ENCODE data around the gene ING2.
"Not testable (repeated sequence)": the region's sequence is repeated elsewhere in the genome, so short reads cannot be mapped to it uniquely, and the experiment has no call there.

ING2 gene, protein sequence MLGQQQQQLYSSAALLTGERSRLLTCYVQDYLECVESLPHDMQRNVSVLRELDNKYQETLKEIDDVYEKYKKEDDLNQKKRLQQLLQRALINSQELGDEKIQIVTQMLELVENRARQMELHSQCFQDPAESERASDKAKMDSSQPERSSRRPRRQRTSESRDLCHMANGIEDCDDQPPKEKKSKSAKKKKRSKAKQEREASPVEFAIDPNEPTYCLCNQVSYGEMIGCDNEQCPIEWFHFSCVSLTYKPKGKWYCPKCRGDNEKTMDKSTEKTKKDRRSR

DNA sequence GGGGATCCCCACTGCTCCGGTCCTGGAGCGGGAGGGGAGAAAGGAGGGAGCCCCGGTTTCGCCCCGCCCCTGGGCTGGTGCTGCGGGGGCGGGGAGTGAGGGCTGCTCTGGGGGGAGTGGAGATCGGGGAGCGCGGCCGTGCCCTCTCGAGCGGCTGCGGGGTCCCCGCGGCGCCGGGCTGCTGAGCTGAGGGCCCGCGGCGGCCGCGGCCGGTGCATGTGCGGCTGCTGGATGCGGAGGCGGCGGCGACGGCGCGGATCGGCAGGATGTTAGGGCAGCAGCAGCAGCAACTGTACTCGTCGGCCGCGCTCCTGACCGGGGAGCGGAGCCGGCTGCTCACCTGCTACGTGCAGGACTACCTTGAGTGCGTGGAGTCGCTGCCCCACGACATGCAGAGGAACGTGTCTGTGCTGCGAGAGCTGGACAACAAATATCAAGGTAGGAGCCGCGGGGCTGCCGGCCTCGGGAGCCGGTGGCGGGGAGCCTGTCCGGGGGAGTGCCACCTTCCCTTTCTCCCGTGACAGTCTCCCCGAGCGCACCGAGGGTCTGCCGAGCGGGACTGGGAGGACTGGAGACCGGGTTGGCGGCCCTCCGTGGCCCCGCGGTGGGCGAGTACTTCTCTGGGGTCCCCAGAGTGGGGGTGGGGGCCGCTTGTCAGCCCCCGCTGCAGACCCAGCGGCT, at the start of gene ING2:
Gene ING2 (plus strand): TSS at position 129 of the 681 bp plus-strand sequence. CDS start 138 bp downstream, at position 267.
- DNase-seq = peak; percentile 42 to 84 (median 82)

DNA sequence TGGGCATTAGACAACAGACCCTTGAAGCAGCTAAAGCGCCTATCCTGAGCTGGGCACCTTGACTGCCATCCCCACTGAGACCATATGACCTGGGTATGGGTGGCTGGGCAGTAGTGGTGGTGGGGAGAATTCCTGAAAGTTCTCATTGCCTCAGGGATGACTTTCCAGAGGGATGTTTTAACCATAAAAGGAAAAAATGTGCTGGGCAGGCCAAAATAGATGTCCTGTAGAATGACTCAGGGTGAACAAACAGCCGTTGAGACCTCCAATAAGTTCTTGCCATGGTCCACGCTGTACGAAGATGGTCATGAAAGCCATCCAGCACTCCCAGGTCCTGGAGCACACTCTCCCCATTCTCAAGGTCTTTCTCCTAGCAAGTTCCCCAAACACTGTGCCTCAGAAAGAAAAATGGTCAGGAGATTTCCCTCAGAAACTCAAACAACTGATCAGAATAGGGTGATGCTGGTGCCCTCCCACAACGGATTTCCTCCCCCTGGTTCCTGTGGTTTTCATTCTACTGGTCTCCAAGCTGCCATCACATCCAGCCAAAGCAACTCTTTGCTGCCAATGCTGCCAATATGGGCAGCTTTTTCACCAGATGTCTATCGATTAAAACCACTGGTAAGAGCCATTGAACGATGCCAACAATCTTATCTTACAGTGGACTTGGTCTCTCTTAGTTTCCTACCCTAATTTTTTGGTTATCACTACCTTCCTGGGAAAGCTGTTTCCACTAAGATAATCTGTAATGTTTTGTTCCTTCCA, 49.2 kb upstream of the ING2 start:
- DNase-seq = no peak

DNA sequence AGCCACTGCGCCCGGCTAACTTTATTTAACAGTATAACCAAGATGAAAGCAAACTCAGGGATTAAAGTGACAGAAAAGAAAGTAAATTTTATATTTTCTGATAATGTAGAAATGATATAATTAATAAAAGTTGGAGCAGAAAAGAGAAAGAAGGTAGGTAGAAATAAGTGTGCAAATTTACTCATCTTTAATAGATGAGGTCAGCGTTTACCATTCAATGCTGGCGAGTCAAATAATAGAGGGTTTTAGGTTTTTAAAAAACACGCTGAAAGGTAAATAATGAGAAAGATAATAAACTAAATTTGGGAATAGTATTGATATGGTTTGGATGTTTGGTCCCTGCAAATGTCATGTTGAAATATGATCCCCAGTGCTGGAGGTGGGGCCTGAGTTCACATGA, 46.9 kb upstream of the ING2 start:
- no peak for DNase-seq

DNA sequence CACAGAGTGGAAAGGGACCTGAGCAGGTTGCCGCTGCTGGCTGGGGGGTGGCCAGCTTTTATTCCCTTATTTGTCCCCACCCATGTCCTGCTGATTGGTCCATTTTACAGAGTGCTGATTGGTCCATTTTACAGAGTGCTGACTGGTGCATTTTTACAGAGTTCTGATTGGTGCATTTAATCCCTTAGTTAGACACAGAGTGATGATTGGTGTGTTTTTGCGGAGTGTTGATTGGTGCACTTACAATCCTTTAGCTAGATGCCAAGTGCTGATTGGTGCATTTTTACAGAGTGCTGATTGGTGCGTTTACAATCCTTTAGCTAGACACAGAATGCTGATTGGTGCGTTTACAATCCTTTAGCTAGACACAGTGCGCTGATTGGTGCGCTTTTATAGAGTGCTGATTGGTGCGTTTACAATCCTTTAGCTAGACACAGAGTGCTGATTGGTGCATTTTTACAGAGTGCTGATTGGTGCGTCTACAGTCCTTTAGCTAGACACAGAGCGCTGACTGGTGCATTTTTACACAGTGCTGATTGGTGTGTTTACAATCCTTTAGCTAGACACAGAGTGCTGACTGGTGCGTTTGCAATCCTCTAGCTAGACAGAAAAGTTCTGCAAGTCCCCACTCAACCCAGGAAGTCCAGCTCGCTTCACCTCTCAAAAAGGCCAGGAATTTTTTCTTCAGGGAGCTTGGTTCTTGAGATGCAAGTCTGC, 40.8 kb upstream of the ING2 start:
- DNase-seq = not testable (repeated sequence)

DNA sequence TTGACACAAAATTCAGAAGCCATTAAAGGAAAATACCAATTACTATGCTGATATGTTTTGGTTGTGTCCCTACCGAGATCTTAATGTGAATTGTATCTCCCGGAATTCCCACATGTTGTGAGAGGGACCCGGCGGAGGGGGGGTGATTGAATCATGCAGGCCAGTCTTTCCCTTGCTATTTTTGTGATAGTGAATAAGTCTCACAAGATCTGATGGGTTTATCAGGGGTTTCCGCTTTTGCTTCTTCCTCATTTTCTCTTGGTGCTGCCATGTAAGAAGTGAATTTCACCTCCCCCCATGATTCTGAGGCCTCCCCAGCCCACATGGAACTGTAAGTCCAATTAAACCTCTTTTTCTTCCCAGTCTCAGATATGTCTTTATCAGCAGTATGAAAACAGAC, 39.0 kb upstream of the ING2 start:
- not testable (repeated sequence) for DNase-seq

DNA sequence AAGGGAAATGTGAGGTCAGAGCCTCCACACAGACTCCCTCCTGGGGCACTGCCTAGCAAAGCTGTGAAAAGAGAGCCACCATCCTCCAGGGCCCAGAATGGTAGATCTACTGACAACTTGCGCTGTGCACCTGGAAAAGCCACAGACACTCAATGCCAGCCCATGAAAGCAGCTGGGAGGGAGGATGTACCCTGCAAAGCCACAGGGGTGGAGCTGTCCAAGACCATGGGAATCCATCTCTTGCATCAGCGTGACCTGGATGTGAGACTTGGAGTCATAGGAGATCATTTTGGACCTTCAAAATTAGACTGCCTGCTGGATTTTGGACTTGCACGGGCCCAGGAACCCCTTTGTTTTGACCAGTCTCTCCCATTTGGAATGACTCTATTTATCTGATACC, 37.6 kb upstream of the ING2 start:
- no peak for DNase-seq

DNA sequence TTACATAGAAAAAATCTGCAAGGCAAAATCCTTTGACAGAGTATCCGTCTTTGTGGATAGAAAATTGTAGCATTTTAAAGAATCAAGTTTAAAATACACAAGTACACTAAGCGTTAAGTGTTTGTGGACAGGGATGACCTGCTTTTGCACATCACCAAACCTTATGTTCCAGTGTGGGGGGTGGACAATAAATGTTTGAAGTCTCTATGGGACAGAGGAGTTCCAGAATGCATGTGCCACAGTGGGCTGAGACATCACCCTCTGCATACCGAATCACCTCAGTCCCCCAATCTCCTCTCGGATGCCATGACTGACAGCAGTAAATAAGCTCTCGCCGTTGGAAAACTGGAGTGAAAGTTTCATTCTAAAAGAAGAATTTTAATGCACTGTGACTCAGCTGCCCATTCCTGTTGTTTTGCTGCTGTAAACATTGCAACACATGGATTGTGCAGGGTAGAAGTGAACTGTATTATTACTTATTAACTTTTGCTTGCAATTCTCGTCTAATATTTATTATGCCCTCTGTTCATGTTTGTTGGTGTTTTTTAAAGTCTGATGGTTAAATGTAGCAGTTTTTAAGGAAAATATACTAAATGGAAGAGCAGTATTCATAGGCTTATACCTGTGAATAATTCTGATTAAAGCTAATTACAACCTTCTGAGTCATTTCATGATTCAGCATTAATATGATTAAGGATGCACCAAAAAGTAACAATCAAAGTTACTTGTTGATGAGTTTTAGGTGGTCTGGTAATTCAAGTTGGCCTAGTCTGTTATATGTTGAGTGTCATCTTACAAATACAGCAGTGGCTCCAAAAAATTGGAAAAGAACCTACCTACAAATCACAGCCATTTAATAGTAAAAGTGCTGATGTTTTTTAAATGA, 36.4 kb upstream of the ING2 start:
- DNase-seq = no peak

DNA sequence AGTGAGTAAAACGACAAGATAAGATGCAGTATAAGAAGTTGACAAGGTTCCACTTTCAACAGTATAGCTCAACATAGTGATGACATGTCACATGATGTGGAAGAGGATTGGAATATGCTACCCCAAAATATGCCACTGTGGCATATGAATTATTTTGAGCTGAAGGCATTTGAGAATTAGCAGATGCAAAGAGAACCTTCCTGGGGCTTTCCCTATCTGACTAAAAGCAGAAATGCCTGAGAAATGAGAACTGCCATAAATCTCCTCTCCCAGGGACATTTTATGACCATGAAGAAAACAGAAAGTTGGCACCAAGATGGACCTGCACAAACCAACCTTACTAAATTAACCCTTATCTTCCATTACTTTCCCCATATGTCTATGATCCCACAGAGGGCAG, 35.6 kb upstream of the ING2 start:
- DNase-seq = no peak

DNA sequence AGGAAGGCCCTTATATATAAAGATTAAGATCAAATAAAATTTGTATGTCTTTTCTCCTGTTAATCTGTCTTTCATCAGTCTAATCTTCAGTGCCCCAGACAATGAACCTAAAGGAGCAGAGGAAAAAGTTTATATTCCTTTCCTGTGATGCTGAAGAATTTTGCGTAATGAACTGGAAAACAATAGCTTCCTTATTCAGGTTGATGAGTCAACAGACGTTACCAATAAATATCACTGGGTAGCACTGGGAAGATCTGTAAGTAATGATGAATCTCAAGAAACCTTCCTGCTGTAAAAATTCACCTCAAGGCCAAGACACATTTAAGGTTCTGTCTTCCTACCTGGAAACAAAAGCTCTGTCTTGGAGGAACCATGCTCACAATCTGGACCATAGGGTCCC, 34.9 kb upstream of the ING2 start:
- DNase-seq = no peak

DNA sequence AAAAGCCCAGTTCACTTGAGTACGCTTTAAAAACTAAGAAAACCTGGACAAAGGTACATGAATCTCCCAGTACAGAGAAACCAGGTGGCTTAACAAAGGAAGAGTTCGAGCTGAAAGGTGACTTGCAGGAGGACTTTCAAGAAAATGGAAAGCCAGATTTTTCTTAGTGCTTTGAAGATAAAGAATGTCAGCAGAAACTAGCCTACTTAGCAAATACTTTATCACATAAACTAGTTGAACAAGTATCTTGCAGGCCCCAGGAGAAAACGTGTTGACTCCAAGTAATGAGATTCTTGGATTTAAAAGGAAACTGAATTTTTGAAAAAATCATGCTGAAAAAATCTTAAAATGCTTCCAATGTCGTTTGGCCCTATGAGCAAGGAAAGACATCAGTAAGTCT, 34.0 kb upstream of the ING2 start:
- DNase-seq = no peak

DNA sequence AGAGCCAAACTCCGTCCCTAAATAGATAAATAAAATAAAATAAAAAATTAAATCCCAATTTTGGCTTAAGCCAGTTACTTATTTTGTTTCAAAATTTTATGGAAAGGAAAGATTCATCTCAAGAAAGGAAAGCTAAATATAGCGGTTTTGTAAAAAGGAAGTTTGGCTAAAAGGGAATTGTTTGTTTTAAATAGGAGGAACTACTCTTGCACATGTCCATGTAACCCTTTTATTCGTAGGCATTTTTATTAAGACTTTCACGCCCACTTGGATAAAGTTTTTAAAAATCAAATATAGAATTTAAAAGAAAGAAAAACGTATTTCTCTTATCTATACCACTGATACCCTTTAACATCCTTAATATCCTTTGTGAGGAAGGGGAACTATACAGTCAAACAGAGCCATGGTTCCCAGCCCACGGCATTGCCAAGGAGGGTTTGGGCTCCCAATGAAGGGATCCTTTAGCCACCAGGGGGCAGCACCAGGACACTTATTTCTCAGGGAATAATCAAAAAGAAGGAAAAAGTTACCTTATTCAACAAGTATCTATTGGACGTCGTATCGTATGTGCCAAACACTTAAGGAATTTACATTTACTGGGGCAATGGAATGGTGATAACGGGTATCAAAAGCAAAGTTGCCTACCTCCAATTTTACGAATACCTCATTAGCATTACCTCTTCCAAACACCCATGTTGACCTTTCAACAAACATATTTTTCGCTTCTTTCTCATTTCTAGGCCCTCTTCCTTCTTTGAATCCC, 32.7 kb upstream of the ING2 start:
- peak; percentile 60 to 79 (median 69) for DNase-seq

DNA sequence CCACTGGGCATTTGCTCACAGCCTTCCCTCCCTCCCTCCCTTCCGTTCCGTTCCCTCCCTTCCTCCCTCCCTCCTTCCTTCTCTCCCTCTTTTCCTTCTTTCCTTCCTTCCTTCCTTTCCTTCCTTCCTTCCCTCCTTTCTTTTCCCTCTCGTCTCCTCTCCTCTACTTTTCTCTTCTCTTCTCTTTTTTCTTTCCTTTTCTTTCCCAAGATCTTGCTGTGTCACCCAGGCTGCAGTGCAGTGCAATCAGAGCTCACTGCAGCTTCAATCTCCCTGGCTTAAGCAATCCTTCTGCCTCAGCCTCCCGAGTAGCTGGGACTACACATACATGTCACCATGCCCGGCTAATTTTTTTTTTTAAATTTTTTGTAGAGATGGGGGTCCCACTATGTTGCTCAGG, 26.7 kb upstream of the ING2 start:
- no peak for DNase-seq

DNA sequence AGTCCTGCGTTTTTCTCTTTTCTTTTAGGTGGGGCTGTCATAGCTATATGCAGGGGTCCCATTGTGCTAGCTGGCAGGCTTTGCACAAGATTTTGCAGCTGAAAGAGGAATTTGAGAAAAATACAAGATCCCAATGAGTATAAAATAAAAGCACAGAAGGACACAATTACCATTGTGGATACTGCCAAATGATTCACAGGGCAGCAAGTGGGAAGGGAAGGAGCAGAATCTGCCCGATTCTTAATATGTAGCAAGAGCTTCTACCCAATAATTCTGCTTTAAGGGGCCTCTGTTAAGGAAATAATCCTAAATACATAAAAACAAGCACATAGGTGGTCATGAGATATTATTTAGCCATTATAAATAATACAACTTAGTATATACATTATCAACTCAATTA, 25.9 kb upstream of the ING2 start:
- DNase-seq = no peak

DNA sequence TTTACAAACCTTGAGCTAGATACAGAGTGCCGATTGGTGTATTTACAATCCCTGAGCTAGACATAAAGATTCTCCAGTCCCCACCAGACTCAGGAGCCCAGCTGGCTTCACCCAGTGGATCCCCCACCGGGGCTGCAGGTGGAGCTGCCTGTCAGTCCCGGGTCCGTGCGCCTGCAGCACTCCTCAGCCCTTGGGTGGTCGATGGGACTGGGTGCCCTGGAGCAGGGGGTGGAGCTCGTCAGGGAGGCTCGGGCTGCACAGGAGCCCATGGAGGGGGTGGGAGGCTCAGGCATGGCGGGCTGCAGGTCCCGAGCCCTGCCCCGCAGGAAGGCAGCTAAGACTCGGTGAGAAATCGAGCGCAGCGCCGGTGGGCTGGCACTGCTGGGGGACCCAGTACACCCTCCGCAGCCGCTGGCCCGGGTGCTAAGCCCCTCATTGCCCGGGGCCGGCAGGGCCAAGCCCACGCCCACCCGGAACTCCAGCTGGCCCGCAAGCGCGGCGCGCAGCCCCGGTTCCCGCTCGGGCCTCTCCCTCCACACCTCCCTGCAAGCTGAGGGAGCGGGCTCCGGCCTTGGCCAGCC, 22.3 kb upstream of the ING2 start:
- DNase-seq = not testable (repeated sequence)

DNA sequence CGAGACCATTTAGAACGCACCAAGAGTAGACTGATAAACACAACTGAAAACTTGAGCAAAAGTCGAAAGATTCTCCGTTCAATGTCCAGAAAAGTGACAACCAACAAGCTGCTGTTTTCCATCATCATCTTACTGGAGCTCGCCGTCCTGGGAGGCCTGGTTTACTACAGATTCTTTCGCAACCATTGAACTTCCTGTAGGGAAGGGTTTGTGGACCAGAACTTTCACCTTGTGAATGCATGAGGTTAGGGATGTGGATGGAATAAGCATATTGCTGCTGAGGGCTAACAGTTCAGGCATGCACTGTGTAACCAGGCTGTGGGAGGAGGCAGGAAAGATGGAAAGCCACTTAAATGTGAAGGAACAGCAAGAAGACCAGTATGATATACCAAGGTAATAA, 20.9 kb upstream of the ING2 start:
- DNase-seq = no peak

DNA sequence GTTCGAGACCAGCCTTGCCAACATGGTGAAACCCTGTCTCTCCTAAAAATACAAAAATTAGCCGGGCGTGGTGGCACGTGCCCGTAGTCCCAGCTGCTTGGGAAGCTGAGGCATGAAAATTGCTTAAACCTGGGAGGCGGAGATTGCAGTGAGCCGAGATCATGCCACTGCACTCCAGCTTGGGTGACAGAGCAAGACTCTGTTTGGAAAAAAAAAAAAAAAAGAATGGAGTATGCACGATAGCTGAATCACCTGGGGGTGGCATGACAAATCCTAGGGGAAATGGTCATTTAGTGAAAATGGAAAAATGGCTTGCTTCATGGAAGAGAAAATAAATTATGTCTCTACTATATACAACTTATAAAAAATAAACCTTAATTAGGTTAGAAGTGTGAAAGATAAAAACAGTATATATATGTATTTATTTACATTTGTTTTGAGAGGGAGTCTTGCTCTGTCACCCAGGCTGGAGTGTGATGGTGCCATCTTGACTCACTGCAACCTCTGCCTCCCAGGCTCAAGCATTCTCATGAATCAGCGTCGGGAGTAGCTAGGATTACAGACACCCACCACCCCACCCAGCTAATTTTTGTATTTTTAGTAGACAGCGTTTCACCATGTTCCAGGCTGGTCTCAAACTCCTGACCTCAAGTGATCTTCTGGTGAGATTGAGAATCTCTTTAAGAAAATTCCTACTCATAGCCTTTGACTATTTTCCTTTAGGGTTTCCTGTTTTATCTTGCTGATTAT, 19.3 kb upstream of the ING2 start:
- no peak for DNase-seq

DNA sequence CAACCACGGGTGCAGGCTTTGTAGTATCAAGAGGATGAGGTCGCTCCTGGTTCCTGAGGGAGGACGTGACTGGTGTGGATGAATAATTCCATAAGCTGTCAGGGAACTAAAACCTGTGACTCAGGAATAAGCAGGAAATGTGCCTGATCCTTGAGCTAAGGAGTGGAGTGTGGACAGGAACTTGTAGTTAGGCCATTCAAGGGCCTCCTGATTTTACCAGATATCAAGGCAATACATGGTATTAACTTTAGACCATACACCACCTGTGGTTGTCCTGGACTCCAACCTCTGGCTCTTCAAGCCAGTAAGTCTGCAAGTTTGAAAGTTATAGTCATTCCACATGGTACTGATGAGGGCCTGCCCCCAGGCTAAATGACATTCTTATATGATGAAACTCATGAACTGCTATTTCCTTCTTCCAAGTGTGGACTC, 12.1 kb upstream of the ING2 start:
- no peak for DNase-seq

DNA sequence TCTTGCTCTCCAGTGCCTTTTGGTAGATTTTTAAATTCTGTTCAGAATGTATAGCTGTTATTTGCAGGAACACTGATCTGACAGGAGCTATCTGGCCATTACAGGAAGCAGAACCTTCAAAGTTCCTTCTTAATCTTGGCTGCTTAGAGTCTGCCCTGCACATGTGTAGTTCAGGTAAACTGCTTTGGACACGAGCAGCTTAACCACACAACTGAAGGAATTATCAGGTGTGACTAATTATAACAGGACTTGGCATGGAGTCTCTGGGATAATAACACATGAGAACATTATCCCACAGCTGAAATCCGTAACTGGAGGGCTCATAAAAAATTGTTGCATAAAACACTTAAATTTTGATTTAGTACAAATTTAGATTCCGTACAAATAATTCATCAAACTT, 11.6 kb upstream of the ING2 start:
- DNase-seq = no peak

DNA sequence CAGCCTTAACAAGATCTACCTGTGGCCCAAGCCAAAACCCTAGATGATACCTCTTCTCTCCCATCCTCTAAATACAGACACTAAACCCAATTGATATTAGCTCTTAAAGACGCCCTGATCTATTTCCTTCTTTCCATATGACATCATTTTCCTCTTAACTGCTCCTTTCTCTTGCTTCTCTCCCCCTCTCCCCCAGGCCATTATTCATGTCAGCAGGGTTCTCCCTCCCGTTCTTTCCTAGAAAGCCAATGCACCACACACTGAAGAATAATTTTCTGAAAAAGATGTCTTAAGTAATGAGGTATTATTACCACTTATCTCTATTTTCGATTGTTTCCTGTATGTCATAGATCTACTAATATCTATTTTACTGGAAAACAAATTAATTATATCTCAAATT, 9.7 kb upstream of the ING2 start:
- no peak for DNase-seq

DNA sequence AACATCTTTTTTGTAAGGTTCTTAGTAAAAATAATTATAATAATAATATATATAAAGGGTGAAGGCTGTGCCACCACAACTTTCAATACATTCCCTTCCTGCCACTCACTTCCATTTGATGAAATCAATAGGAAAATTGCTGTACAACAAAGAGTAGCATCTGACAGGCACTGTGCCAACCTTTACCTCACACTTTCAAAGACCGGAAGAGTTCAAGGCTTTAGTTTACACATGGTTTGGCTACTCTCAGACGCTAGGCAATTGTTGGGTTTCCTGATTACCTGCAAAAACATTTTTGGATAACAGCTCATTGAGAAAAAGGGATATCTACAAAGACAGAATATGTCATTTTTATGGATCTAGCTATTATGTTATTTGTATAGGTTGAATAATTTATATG, 5.5 kb upstream of the ING2 start:
- no peak for DNase-seq
